HG02981 (cell line): ENCODE results near the gene CDIPT.
A peak's percentile ranks its signal among the peaks of the same experiment; 100 is the strongest.
"Not testable (repeated sequence)": the region's sequence is repeated elsewhere in the genome, so short reads cannot be mapped to it uniquely, and the experiment has no call there.

ENCODE experiments used
- ATAC-seq: cut with Tn5 transposase; IDR thresholded peaks from one replicate; pipeline ENCODE4 v1.9.1; 2021; ENCODE audit warnings: mild to moderate bottlenecking, moderate library complexity; ENCODE audit not compliant: unreplicated experiment

The CDIPT gene

GRCh38 chr16:29897333-29897732 is 34.3 kb upstream of the CDIPT start:
- no peak for ATAC-seq

DNA sequence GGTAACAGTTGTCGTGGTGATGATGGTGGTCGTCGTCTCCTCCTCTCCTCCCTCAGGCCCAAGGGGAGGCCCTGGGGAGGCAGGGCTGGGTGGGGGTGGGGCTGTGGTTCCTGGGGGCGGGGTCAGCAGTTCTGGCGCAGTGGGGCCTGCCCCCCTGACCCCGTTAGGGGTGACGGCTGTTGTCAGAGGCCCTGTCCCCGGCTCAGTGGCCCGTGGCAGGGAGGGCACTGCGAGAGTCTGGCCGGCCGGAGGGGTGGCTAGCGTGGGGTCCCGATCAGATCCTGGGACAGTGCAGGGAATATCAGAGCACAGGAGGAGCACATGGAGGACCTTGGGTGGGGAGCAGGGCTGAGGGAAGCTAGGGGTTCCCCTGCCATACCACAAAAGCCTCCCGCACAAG is 33.8 kb upstream of the CDIPT start:
- ATAC-seq: no peak

DNA sequence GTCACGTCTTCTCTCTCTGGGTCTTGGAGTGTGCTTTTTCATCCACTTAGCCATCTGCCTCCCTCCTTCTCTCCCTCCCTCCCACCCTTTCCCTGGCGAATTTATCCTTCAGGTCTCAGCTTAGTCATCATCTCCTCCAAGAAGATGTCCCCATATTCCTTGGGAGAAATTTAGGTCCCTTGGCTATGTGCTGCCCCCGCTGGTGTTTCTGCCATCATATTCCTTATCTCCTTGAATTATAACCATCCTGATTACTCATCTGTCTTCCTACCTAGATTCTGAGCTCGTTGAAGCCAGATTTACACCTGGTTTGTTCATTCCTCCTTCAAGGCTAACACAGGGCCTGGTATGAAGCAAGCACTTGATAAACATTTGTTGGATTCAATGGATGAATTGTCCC is 31.3 kb upstream of the CDIPT start:
- ATAC-seq: no peak

- ATAC-seq: no peak
Observed at GRCh38 chr16:29893553-29893952, 30.5 kb upstream of the CDIPT start.

DNA sequence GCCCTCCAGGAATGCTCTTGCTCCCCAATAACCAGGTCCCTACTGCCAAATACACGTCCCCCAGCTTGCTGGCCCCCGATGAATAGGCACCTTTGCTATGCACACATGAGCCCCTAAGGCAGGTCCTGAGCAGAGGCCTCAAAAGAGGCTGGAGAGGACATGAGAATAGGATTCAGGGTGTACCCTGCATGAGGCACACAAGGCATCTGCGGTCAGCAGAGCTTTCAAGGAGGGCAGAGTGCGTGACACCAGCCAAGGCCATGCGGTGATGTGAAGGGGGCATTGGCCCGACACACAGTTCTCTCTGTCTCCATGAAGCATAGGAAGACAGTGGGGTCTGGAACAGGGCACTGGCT is 29.4 kb upstream of the CDIPT start:
- ATAC-seq: no peak

GRCh38 chr16:29891525-29892457 is 28.8 kb upstream of the CDIPT start:
- no peak for ATAC-seq

GRCh38 chr16:29889372-29889771 is 26.3 kb upstream of the CDIPT start:
- not testable (repeated sequence) for ATAC-seq

- ATAC-seq: no peak
Observed at GRCh38 chr16:29883987-29884386, 21.0 kb upstream of the CDIPT start.

DNA sequence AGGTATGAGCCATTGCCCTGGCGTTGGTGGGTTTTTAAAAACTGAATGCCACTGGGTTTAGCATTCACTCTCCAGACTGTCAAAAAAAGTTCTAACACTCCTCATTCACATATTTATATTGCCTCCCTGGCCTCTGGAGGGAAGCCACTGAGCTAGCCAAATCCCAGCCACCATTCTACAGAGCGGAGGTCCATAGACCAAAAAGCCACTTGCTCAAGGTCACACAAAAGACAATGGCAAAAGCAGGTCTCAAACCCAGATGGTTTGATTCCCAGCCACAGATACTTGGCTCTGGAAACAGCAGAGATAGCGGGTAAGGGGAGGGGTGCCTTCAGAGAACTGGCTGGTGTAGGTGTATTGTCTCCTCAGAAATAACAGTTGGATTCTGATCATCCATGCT is 18.0 kb upstream of the CDIPT start:
- ATAC-seq: no peak

DNA sequence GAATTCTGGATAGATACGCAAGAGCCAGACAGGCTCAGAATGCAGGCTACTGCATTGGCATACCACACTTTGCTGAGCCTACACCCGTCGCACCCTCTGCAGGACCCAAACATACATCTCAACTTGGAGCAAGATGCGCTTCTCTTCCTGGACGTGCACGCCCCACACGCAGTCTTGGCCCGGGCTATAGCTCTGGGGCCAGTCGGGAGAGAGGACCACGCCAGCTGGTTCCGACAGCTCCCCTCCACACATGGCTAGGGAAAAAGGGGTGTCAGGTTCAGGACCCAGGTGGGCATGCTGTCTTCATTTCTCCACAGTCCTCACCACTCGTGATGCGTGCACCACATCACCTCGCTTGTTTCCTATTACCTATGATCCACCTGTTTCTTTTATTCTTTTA is 15.1 kb upstream of the CDIPT start:
- ATAC-seq: no peak

DNA sequence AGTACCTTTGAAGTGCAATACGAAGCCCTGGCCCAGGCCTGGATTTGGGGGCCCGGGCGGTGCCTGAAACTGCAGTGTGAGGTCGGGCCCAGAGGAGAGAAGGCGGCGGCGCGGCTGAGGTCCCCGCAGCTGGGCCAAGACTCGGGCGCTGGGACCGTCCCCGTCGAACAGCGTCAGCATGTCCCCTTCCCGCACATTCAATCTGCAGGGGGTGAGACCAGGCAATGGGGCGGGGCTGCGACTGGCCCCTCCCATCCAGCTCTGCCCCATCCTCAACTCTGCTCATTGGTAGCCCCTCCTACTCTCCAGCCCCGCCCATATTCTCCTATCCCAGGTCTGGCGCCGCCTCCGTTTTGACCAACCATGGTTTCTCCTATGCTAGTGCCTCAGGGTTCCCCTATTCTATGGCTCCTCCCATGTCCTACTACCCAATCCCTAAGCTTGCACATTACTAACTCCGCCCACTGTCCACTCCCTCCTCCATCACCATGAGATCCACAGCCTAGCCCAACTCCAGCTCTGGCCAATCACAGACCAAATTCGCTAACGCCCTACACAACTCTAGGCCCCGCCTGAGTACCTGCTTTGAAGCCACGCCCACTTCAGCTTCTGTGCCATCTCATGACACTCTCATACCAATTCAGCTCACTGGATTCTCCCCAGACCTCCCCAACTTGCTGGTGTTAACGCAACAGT is 14.4 kb upstream of the CDIPT start:
- ATAC-seq: no peak

DNA sequence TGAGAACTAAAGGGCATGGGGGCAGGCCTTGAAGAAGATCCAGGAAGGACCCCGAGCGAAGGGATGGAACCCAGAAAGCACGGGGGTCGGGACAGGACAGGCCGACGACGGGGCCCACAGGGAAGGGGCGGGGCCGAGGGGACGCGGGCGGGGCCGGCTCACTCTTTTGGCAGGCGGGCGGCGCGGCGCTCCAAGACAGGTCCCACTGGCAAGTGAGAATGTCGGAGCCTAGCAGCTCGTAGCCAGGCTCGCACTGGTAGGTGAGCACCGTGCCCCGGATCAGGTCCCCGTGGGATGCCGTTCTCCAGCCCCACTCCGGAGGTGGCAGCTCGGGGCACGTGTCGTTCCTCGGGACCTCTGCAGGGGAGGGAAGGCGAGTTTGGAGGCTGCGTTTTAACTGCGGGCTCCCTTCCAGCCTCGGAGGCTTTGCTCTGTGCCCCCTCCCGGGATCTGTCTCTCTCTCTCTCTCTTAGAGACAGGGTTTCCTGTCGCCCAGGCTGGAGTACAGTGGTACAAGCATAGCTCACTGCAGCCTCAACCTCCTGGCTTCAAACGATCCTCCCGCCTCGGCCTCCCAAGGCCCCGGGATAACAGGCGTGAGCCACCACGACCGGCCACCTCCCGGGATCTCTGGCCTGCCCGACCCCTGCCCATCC is 13.7 kb upstream of the CDIPT start:
- ATAC-seq: no peak

GRCh38 chr16:29876217-29876593 is 13.2 kb upstream of the CDIPT start:
- no peak for ATAC-seq

DNA sequence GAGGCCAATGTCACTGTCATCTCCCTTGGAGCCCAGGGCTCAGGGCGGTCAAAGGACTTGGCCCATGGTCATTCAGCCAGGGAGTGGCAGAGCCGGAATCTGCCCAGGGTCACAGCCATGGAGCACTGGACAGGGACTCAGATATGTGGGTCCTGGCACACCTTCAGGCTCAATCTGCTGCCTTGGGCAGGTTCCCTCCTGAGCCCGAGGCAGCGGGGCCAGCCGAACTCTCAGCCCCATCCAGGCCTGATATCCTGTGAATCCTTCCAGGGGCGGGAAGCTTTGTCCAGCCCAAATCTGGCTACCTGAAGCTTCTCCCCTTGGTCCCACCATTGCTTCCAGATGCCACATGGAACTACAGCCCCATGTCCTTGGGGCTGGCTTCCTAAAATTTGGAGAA is 12.2 kb upstream of the CDIPT start:
- ATAC-seq: no peak

GRCh38 chr16:29873319-29873718 is 10.3 kb upstream of the CDIPT start:
- ATAC-seq: no peak

- no peak for ATAC-seq
Observed at GRCh38 chr16:29871822-29872546, 9.0 kb upstream of the CDIPT start.

GRCh38 chr16:29869067-29869466 is 6.0 kb upstream of the CDIPT start:
- ATAC-seq: not testable (repeated sequence)

- ATAC-seq: no peak
Observed at GRCh38 chr16:29868396-29869009, 5.5 kb upstream of the CDIPT start.

DNA sequence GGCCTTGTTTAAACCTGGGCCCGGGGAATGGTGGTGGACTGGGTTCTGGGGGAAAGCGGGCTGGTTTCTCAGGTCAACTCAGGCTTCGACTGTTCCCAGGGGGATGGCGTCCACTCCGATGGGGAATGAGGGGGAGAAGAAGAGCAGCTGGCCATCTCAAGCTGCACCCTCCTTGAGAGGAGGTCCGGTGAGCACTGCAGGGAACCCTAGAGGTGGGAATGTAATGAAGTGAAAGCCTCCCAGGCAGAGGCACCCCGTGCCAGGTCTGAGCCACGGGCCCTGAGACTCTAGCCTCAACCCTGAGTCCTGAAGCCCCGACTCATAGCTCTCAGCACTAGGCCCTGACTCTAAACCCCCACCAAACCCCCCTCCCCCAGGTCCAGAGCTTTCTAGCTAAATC is 1.2 kb upstream of the CDIPT start:
- no peak for ATAC-seq

GRCh38 chr16:29863669-29863984 is 601 bp upstream of the CDIPT start:
- no peak for ATAC-seq

DNA sequence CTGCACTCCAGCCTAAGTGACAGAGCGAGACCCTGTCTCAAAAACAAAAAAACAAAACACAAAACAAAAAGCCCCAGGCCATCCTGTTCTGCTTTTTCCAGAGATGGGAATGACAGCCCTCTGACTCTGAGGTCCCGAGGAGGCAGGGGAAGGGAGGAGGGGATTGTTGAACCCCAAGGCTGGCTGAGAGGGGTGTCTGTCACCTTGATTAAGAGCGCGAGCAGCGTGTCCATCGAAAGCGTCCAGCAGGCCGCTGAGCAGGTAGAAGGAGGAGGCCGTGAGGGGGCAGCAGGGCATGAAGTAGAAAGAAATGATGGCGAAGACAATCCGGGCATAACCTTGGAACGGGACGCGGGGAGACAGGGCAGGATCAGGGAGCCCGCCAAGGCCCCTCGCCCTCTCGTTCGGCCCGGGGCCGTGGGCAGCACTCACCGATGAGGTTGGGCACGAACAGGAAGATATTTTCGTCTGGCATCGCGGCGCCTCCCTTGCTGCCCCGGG is 593 bp downstream of the CDIPT start:
- peak; percentile 3 for ATAC-seq
